ENCODE measurements around the gene VWF.
"Not testable (repeated sequence)": the region's sequence is repeated elsewhere in the genome, so short reads cannot be mapped to it uniquely, and the experiment has no call there.

The VWF gene

GRCh38 chr12:6145564-6145963 lies 21.1 kb upstream of the VWF start:
- DNase-seq (ENCODE audit: low spot score): no peak

DNA sequence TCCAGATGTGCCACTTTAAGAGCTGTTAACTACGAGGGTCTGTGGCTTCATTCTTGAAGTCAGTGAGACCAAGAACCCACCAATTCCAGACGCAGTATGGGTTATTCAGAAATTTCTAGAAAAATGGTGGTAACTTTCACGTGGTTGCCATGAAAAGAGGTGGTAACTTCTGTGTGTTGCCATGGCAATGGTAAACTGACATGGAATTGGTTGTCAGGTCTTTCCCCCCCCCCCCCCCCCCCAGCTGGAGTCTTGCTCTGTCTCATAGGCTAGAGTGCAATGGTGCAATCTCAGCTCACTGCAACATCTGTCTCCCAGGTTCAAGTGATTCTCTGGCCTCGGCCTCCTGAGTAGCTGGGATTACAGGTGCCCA lies 18.8 kb upstream of the VWF start:
- no peak for DNase-seq (ENCODE audit: low spot score)

GRCh38 chr12:6142368-6143302 lies 18.2 kb upstream of the VWF start:
- DNase-seq (ENCODE audit: low spot score): not testable (repeated sequence)

DNA sequence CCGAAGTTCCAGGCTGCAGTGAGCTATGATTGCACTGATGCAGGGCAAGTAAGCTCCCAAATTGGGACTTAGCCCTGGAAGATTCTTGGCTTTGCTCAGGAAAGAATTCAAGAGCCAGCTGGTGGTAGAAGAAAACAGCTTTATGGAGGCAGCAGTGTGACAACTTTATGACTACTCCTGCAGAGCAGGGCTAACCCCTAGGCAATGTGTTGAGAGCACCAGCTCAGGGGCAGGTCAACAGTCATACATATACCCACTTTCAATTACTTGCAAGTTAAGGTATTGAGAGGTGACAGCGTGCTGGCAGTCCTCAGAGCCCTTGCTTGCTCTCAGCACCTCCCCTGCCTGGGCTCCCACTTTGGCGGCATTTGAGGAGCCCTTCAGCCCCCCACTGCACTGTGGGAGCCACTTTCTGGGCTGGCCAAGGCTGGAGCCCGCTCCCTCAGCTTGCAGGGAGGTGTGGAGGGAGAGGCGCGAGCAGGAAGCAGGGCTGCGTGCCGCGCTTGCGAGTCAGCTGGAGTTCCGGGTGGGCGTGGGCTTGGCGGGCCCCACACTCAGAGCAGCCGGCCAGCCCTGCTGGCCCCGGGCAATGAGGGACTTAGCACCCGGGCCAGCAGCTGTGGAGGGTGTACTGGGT lies 17.4 kb upstream of the VWF start:
- DNase-seq (ENCODE audit: low spot score): not testable (repeated sequence)

DNA sequence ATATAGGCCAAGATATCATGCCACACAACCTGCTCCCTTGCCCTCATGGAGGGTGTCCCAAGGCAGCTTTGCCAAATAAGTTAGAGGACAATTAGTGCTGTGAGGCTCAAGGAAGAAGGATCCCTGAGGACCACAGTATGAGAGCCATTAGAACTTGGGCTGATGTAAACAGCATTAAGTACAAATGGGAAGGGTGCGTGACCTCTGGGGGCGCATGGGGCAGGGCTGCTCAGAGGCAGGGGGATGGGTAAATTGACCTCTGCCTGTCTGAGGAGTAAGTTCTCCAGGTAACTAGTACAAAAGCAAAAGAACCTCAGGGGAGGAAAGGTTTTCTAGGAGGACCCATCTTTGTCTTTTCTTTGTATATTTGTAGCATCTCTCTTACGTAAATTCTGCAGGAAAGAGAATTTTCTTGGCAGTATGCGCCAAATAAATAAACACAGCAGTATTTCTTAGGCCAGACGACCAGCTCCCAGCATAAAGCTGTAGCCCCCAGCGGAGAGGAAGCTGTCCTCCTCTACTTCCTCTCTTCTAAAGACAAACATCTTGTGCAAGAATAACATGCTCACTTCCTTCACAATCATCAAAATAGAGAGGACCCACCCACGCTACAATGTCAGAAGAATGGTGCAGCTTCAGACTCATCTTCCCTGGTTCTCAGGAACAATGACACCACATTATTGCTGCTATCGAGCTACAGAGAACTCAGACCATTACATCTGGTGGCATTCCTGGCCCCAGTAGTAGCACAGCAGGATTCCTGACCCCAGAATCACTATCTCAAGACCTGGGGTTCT lies 16.4 kb upstream of the VWF start:
- DNase-seq (ENCODE audit: low spot score): no peak

GRCh38 chr12:6135071-6135470 lies 10.6 kb upstream of the VWF start:
- no peak for DNase-seq (ENCODE audit: low spot score)

DNA sequence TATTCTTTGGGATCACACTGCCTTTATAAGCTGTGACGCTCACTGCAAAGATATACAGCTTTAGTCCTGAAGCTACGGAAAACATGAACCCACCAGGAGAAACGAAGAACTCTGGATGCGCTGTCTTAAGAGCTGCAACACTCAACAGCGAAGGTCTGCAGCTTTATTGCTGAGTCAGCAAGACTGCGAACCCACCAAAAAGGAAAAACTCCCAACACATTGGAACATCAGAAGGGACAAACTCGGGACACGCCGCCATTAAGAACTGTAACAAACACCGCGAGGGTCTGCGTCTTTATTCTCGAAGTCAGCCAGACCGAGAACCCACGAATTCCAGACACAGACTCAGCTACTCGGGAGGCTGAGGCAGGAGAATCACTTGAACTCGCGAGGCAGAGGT lies 9.2 kb upstream of the VWF start:
- DNase-seq (ENCODE audit: low spot score): no peak

DNA sequence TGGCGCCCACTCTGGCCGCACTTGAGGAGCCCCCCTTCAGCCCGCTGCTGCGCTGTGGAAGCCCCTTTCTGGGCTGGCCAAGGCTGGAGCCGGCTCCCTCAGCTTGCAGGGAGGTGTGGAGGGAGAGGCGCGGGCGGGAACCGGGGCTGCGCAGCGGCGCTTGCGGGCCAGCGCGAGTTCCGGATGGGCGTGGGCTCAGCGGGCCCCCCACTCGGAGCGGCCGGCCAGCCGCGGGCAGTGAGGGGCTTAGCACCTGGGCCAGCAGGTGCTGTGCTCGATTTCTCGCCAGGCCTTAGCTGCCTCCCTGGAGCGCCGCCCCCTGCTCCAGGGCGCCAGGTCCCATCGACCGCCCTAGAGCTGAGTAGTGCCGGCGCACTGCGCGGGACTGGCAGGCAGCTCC lies 8.0 kb upstream of the VWF start:
- no peak for DNase-seq (ENCODE audit: low spot score)

DNA sequence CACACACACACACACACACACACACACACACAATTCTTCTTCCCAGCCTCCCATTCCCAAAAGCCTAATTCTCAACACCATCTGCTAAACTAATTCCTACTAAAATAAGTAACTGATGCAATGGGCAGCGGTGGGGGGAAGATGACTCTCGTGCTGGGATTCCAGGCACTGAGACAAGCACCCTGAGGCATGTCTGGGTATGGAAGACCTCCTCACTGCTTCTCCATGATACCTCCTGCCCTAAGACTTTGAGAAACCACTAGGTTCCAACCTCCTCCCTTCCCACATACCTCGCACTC lies 789 bp upstream of the VWF start:
- DNase-seq (ENCODE audit: low spot score): no peak

- no peak for DNase-seq (ENCODE audit: low spot score)
These were observed 1.2 kb downstream of the VWF start for GRCh38 chr12:6123258-6123657.

DNA sequence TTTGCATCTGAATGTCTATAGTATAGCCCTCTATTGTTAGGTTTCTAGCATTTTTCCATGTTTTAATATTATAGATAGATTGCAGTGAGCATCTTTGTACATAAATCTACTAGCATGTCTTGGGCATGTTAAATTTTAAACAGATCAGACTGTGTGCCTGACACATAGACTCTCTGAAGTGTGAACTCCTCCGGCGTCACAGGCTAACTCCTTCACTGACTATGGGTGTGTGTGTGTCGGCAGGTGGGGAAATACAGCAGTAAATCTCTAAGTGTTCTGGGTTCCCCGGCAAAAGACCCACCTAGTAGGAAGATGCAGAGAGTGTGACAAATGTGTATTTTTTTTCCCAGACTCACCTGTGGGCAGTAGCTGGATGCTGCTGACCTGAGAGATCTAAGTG lies 2.3 kb downstream of the VWF start:
- DNase-seq (ENCODE audit: low spot score): no peak

- DNase-seq (ENCODE audit: low spot score): no peak
These were observed 3.5 kb downstream of the VWF start for GRCh38 chr12:6120796-6121473.

- DNase-seq (ENCODE audit: low spot score): no peak
These were observed 5.4 kb downstream of the VWF start for GRCh38 chr12:6118891-6119568.

- no peak for DNase-seq (ENCODE audit: low spot score)
These were observed 7.9 kb downstream of the VWF start for GRCh38 chr12:6116471-6117021.

DNA sequence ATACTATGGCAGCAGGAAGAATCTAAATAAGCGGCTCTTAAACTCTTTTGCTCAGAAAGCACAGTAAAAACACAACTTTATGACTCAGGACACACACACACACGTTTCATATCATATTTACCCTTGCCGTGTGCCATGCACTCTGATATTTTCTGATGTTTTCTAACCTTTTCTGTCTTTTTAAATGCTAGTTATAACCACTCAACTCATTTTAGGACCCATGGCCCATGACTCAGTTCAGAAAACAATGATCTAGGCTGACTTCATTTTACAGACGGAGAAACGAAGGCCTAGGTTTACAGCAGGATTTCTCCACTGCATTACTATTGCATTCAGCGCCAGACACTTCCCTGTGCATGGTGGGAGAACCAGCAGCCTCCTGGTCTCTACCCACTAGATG lies 9.1 kb downstream of the VWF start:
- DNase-seq (ENCODE audit: low spot score): no peak

DNA sequence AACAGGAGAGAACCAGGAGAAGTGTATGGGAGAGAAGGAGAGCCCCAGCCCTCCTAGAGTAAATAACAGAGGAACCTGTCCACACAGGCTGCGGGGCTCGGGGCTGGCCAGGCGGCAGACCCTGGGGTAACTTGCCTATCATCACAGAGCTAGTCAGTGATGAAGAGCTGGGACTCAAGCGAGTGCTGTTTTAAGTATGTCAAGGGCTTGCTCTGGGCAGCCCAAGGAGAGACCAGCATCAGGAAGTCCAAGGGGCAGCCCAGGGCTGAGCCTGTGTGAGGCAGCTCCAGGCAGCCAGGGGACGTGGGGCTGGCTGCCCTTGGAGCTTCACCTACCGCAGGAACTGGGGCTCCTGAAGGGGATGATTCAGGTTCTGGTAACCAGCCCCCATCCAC lies 10.0 kb downstream of the VWF start:
- no peak for DNase-seq (ENCODE audit: low spot score)

DNA sequence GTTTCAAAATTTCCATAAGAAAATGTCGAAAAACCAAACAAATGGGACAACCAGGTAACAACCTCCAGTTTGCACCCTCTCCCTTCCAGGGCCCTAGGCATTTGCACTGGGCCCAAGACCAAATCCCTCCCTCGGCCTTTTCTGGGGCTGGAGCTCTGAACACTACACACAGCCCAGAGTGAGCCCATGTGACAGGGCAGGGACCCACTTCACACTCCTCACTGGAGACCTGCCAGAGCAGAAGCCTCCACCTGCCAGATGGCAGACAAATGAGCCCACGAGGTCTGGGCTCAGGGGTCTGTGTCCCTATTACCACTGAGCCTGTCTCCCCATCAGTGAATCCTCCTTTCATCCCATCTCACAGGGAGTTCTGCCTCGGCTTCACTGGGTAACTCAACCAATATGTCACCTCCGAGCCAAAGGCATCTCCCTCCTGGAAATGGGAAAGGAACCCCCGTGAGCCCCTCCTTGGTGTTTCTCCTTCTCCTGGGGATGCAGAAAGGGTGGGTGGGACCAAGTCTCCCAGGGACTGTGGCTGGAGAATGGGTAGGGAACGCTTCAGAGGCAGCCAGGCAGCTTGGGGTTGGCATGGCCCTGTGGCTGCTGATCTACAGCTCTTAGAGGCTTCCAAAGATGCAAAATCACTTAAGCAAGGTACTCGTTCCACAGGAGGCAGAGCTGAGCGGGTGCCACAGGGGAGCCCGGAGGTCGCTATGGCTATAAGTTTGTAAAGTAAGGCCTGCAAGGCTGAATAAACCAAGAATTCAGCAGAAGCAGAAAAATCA lies 10.6 kb downstream of the VWF start:
- no peak for DNase-seq (ENCODE audit: low spot score)

- no peak for DNase-seq (ENCODE audit: low spot score)
These were observed 12.5 kb downstream of the VWF start for GRCh38 chr12:6112004-6112403.

GRCh38 chr12:6110006-6110405 lies 14.5 kb downstream of the VWF start:
- no peak for DNase-seq (ENCODE audit: low spot score)

- no peak for DNase-seq (ENCODE audit: low spot score)
These were observed 18.3 kb downstream of the VWF start for GRCh38 chr12:6106218-6106617.

- no peak for DNase-seq (ENCODE audit: low spot score)
These were observed 19.6 kb downstream of the VWF start for GRCh38 chr12:6104842-6105241.

All from left forelimb (tissue), 1 donor.